Lung microvascular endothelial cell (primary cell): Measurements from ENCODE around the gene FAM20A. TPM values are rescaled to one million over a fixed set of nuclear protein-coding genes. Genes with fewer than 3 reads are reported as not detected.

Experiments
- DNase-seq, 2 donors: peaks; one replicate each; pipeline versions ENCODE4 v3.0.0 to v3.0.0-alpha.2; 2010; ENCODE audit warnings: low read depth in 2 of 2
- total RNA-seq: library from RNA; depleted of rRNA; stranded (reverse); fragments of >200 nt; gene quantifications from 2 replicates; pipeline ENCODE4 v1.2.1, GENCODE V29; 2014

FAM20A gene
- total RNA-seq, 1 donor from 2014 or later = not detected

DNA sequence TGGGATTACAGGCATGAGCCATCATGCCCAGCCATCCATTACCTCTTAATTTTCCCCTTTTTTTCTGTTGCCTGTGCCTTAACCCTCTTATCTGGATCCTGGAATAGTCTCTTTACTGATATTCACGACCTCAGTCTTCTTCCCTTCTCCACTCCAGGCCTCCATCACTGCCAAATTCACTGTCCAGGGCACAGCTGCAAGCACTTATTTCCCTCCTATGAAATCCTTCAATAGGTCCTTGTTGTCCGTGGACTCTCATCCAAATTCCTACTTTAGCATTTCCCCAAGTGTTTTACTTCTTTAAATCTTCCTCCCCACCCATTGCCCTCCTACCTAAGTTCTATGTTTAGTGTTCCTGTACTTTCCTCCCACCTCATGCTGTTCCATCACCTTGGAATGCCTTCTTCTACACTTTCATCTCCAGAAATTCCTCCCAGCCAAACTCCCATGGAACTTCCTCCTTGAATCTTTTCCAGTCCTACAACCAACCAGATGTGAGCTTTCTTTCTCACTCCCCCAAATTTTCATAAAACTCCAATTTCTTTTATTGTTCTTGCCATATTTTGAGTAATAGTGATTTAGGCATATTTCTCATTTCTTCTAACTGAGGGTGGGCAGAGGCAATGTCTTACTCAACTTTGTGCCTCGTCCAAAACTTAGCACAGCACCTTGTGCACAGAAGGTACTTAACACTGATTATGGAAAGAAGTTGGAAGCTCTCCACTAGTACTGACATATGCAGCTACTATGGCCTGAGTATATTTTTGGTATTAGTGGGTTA, 35.3 kb downstream of the FAM20A start:
- DNase-seq = no peak

DNA sequence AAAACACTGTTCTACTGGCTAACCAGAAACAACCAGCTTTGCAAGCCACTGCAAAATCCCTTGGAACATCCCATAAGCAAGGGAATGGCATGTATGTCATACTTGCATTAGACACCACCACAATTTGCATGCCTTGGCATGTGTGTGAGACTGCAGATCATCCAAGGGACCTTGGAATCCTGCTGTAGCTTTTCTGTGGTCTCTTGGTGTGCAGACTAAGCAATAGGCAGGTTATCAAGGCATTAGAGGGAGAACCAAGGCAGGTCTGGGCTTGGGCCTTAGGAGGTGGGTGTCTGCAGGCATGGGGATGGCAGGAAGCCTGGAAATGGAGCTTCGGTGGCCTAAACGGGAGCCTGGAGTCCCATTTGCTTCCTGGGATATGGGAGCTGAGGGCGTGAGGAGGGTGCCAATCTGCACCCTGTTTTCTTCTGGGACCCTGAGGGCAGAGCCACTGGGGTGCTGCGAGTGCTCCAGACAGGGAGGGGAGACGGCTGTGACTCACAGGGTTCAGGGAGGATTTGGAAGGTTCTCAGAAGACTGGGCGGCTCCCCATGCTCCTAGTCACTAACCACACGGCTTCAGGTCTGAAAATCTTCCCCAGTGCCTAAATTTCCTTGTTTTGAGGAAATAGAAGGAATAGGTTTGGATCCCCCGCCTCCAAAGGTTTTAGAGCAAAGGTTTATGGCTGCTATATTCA, 36.6 kb downstream of the FAM20A start:
- DNase-seq = no peak

DNA sequence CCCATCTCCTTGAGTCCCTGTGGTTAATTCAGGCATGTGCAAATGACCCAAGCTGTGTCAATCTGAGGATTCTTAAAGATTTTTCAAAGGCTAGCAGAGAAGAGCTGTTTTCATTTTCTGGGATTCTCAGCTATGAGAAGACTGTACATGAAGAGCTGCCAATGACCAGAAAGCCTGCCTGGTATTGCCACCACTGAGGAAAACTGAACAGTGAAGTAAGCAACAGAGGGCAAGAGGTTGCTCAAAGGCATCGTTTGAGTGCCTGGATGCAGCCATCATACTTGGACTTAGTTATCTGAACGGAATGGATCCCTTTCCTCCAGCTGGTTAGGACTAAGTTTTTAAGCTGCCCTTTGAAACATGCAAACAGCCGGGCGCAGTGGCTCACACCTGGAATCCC, 38.4 kb downstream of the FAM20A start:
- no peak for DNase-seq

DNA sequence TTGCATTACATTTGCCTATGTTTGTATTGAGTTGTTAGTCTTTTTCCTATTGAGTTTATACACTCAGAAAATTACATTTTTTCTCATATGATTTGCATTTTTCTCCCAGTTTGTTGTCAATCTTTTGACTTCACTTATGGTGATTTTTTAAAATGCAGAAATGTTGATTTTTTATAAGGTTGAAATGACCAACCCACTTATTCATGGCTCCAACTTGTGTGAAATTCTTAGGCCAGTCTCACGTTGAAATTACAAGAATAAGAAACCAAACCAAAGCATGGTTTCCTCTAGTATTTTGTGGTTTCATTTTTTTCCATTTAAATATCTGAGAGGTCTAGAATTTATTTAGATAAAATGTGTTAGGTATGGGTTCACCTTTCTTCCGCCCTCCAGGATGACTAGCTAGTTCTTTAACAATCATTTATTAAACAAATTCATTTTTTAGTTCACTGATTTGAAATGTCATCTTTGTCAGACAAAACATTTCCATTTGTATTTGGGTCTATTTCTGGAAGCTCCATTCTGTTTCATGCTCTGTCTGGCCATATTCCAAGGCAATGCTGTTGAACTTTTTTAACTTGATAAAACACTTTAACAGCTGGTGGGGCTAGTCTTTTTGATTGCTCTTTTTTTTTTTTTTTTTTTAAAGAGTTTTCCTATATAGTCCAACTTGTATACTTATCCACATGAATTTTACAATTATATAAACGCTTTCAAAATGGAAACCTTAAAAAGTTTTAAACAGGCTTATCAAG, 40.0 kb downstream of the FAM20A start:
- no peak for DNase-seq

DNA sequence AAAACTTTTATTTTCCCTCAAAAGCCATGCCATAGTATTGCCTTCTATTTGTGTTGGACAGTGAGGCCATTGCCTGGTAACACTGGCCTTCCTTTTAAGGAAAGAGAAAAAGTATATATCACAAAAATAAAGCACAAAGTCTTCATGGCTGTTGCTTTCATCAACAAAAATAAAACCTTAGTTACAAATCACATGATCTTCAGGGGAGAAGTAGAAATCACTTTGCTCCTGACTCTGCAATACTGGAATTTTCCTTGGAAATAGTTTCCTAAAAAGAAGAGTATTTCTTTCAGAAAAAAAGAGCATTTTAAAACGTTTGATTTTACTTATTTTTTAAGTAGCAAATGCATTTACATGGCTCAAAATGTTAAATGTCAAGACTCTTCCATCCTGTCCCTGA, 41.9 kb downstream of the FAM20A start:
- DNase-seq = no peak

DNA sequence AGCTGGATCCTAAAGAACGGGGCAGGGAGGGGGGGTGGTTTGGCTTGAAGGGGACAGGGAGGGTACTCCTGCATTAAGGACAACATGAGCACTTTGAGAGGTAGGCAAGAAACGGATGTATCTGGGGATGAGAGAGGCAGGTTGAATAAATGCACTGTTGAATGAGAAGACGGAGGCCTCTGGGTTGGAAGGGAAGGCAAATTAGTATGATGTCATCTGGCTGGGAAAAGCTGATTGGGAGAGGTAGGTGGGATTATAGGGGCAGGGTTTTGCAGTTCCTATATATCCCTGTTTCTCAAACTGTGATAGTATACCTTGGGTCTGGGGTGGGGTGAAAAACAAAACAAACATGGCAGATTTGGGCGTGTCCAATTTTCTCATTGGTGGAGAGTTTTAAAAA, 44.6 kb downstream of the FAM20A start:
- no peak for DNase-seq

DNA sequence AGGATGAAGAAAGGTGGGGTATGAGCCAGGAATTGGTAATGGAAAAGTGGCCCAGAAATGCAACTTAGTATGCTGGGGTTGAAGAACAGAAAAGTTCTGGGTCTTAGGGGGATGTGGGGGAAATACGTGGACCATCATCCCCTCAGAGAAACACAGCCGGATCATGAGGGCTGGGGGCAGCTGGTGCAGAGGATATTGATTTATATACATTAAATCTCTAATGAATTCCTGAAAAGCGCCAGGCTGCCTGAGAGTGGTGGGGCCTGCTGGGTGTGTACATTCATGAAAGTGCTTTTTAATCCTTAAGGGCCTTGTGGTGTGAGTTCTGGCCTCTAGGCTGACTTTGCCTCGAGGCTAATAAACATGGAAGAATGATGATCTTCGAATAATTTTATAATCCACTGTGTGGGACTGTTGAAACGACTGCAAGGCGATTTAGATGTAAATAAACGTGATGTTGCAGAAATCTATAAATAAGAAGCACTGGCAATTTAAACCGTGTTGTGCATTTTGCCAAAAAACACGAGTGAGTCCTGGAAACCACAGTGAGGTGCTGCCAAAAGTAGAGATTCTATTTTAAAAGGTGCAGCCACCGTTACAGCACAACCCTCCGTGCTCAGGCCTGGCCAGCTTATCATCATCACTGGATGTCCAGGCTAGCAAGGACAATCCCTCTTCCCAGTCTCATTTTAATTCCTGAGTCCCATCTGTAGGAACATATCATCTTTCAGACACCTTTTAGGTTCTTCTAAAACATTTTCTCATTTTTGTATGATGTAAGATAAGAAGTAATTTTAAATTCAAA, 56.9 kb downstream of the FAM20A start:
- DNase-seq = no peak

DNA sequence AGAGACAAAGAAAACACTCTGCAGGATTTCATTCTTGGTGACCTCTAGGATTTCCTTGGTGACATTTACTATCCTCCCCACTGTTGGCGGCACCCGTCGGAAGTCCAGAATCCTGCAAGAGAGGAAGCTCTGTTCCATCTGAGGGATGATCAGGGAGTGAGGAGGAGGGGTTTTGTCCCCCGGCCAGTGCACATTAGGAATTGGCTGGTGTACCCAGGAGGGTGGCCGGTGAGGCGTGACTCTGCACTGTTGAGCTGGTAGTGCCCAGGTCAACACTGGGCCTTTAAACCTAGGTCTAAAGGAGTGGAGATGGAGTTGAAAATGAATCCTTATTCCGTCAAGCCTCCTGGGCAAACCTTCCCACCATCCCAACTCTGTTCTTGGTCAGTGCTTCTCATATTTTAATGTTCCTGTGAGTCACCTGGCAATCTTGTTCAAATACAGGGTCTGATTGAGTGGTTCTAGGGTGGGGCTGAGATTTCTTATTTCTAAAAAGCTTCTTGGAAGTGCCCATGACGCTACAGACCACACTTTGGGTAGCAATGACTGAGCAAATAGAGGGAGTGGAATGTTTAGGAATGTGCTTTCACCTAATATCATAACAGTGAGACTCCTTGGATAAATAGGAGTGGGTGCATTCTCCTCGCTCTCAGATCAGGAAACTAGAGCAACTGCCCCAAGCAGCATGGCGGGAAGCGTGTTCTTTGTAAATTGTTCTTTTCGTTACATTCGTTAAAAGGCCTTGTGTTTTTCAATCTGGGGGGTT, 58.3 kb downstream of the FAM20A start:
- DNase-seq = no peak

DNA sequence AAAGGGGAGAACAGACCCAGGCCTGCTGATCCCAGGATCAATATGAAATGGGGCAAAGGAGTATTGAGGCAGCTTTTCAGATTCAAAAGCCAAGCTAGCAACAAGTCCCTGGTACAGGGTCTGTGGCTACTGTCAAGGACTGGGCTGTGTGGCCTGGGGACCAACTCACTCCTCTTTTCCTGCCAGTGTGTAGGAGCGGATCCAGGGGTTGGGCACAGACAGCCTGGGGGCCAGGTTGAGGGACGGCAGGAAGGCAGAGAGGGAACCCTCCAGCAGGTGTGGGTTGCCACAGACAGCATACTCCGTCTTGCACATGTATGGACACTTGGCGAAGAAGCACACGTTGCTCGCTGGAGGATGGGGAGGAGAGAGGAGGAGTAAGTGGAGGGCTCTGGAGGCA, 59.4 kb downstream of the FAM20A start:
- DNase-seq = no peak

DNA sequence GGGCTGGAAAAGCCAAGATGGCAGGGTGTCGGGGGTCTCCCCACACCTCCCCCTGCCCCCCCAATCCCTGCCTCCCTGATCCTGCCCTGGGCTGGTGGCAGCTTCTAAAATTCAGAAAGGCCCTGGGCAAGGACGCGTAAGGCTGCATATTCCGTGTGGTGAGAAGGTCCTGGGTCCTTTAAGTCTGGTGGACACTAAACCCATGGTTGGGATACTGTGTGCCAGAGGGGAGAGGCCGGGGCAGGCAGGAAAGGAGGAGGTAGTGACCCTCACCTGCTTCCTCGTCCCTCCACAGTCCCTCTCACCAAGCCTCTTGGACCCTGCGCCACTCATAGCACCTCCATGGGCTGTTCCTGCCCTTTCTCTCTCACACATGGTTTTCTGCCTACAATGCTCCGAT, 60.2 kb downstream of the FAM20A start:
- no peak for DNase-seq

DNA sequence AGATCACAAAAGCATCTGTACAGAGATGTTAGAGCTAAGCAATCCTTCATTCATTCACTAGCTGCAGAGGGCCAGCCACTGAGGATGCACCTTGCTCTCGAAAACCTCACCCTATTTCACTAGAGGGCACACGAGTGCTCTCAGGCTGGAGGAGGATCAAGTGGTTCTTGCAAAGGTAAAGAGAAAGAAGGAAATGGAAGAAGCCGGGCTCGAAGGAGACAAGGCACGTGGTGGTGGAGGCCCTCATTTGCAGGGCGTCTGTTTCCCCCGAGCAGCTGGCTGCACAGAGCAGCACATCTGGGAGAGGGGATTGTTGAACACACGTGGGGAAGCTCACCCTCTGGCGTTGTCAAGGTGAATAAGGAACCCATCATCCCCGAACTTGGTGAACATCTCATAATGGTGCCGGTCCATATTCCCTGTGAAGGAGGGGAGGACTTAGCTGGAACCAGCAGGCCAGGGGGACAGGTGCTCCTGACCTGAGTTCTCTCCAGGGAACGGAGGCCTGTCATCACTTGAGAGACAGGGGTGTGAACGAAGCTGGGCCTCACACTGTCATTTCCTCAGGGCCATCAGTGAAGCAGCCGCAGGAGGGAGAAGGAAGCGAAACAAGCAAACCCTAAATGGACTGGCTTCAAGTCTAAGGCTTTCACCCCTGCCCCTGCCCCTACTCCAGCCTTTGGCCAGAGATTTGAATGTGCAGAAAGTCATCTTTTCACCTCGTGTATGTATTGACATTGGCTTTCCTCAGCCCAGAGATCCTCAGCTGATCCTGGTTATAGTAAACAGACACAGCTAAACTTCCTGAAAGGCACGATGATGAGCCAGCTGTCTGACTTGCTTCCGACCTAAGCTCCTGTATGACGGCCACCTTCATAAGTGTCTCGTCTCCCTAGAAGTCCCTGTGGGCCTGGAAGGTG, 61.4 kb downstream of the FAM20A start:
- DNase-seq = no peak

DNA sequence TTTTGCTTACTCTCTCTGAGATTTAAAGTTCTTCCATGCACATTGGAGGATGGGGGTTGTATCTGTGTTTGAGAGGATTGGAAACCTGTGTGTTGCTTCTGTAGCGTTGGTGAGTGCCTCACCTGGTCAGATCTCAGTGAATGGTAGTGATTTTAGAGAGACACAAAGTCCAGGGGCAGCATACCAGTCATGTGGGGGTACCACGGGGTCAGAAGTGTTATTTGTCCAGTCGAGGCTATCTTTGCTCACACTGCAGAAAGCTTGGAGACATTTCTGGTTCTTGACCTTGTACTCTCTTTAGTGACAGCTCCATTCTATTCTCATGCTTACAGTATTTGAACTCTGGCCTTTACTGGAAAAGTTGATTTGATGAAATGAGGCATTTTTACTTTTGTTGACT, 65.2 kb downstream of the FAM20A start:
- no peak for DNase-seq

DNA sequence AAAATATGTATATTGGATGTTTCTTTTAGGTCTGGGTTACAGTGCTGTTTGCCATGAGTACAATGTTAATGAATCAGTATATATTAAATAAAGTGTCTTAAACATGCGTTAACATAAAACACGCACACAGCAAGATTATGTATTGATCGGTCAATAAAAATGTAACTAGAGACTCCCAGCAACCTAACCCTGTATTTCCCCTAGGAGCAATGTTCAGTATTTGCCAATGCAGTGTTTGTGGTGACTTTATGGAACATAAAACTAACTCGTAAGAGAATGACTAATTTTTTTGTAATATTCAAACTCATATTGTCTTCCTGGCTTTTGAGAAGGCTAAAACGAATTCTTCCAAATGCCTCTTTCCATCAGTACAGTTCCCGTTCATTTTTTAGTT, 66.5 kb downstream of the FAM20A start:
- DNase-seq = no peak

DNA sequence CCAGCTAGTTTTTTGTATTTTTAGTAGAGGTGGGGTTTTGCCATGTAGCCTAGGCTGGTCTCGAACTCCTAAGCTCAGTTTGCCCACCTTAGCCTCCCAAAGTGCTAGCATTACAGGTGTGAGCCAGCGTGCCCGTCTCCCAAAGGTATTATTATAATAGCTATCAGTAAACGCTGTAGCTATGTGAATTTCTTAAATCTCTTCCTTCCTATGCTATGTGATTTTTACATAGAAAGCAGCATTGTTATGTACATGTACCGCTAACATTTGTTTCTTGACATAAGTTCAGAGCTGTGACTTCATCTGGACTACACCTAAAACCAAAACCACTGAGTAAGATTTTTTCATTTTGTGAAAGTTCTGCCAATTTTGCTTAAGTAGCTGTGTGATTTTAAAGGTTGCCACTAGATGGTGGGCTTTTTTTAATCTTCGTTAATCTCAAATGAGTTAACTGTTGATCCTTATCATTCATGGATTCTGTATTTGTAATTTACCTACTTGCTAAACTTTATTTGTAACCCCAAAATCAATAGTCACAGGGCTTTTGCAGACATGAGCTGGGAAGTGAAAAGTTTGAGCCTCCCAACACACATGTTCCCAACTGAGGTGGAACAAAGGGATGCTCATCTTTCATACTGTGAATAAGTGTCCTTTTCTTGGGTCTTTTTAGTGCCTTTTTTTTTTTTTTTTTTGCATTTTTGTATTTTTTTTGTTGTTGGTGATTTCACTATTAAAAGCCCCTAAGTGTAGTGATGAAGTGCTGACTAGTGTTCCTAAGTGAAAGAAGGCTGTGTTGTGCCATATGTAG, 67.1 kb downstream of the FAM20A start:
- DNase-seq = peak; percentile 26 to 44

DNA sequence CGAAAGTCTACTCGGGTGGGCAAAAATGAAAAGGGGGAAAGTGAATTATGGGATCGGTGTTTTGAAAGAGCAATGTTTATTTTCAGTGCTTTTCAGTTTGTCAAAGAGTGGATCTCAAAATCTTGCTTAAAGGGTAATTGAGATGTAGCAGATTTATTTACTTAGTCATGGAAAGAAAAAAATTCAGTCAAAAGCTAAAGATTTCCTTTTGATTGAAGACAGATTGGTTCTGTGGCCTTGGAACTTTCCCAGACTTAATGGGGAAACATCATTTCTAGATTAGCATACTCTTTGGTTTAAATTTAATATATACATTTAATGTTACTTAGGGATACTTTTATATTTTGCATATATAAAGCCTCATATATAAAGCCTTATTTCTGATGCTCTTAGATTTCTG, 68.3 kb downstream of the FAM20A start:
- no peak for DNase-seq

DNA sequence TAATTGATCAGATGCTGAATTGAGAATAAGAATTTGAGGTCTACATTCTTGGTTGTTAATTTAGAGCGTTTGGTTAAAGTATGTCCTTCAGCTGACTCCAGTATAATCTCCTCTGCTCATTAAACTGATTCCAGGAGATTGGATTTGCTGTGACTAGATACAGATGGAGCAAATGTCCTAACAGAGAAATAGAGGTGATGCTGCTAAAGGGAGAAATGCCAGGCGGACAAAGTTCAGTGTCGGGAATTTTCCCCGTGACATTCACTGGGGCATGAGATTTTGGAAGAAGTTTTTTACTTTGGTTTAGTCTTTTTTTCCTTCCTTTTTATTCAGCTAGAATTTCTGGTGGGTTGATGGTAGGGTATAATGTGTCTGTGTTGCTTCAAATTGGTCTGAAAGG, 69.9 kb downstream of the FAM20A start:
- no peak for DNase-seq

DNA sequence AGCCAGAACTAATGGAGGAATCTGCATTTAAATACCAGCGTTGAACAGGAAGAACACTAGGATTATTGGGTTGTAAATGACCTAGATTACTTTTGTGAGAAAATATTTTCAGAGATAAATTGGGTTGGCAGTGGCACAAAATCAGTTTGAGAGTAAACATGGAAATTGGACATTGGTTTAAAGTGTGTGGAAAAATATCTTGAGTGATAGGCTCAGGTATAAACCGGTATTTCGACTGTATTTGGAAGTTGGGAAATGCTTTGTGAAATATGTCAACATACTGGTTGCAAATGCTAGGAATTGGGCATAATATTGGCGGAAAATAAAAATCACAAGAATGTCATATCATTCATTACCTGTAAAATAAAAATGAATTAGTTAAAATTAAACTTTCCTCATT, 73.9 kb downstream of the FAM20A start:
- DNase-seq = no peak

DNA sequence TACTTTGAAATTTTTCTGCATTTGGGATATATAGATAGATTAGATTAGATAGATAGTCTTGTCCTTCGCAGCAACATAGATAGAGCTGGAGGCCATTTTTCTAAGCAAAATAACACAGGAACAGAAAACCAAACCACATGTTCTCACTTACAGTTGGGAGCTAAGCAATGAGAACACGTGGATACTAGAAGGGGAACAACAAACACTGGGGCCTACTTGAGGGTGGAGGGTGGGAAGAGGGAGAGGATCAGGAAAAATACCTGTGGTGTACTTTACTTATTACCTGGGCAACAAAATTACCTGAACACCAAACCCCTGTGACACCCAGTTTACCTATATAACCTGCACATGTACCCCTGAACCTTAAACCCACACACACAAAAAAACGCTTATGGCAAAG, 74.6 kb downstream of the FAM20A start:
- no peak for DNase-seq

DNA sequence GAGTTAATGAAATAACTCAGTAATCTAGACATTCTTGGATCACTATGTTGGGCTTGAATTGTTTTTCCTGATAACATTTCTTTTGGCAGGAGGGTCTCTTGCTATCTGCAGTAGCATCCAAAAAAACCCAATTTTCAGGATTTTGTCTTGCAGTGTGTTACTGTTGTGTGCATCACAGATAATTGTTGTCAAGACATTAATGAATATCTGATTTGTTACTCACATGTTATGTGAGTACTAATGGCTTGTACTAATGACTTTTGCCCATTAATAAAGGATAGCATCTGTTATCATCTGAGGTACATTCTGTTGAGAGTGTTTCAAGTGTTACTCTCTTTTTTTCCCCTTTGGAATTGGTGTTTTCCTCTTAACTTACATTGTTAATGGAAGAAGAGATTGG, 78.9 kb downstream of the FAM20A start:
- no peak for DNase-seq
